Endothelial cell of umbilical vein (primary cell): ENCODE data around the gene ULK4. TPM values are rescaled to one million over a fixed set of nuclear protein-coding genes. Genes with fewer than 3 reads are reported as not detected.
"Not testable (repeated sequence)": the region's sequence is repeated elsewhere in the genome, so short reads cannot be mapped to it uniquely, and the experiment has no call there.

Source experiments
- BruUV-seq: library from RNA; stranded (reverse); fragments of 400-500 nt; replicated peaks from 2 replicates; lab custom pipeline; 2021; lab: Mats Ljungman, UMichigan
- CTCF ChIA-PET: fragments of 300-600, 350-600 bp; sonication (Branson Sonifier 250); formaldehyde crosslinking; loops from one replicate; lab custom pipeline; 2021; ENCODE audit warnings: antibody characterized with exemption, inconsistent platforms; lab: Charles Lee
- POLR2A ChIA-PET: fragments of 300-600, 350-600 bp; sonication (Branson Sonifier 250); formaldehyde crosslinking; loops from one replicate; lab custom pipeline; 2021; ENCODE audit warnings: antibody characterized with exemption, inconsistent platforms; lab: Charles Lee
- DNase-seq: peaks from one replicate; pipeline ENCODE4 v3.0.0-alpha.2; 2011; ENCODE audit warnings: low read depth, low spot score
- FAIRE-seq: peaks from 2 replicates; lab custom pipeline; 2011; peaks lifted over from hg19 to GRCh38; lab: Jason Lieb, UNC
- H2AFZ ChIP-seq: 2 replicates; pipeline ENCODE4 v1.6.0; 2012; ENCODE audit warnings: low read depth, low read length, control low read depth, inconsistent platforms
- H3K27ac ChIP-seq: 2 replicates; pipeline ENCODE4 v1.5.1; 2011; ENCODE audit warnings: low read depth, mild to moderate bottlenecking, control low read depth, low read length, moderate library complexity; ENCODE audit not compliant: insufficient read depth
- H3K27me3 ChIP-seq, 2 experiments: 2 replicates each; pipeline versions ENCODE4 v1.6.0 to v1.6.1; 2011; ENCODE audit warnings: low read length in 2 of 2, mixed read lengths in 1 of 2; ENCODE audit not compliant: control insufficient read depth in 2 of 2, insufficient read depth in 2 of 2
- H3K36me3 ChIP-seq, 2 experiments: 2 replicates in 1 of 2; 3 replicates in 1 of 2; pipeline ENCODE4 v1.5.1; 2011; ENCODE audit warnings: low read length in 2 of 2, mild to moderate bottlenecking in 1 of 2, moderate library complexity in 1 of 2; ENCODE audit not compliant: control insufficient read depth in 2 of 2, insufficient read depth in 2 of 2; ENCODE audit errors: extremely low read depth in 1 of 2
- H3K4me1 ChIP-seq: 3 replicates; pipeline ENCODE4 v1.5.1; 2011; ENCODE audit warnings: mild to moderate bottlenecking, low read length; ENCODE audit not compliant: control insufficient read depth, insufficient read depth; ENCODE audit errors: extremely low read depth
- H3K4me2 ChIP-seq: 2 replicates; pipeline ENCODE4 v1.6.1; 2011; ENCODE audit warnings: low read length, control low read depth, mixed read lengths; ENCODE audit not compliant: insufficient read depth
- H3K4me3 ChIP-seq, 3 experiments: fragments of 200-600 bp in 1 of 3; sonication (generic), shearing (Covaris generic) in 1 of 3; replicated peaks in 1 of 3; 2 replicates each; pipeline ENCODE4 v1.5.1; 2011 to 2016; ENCODE audit warnings: control low read depth in 3 of 3, low read length in 3 of 3, mild to moderate bottlenecking in 2 of 3, inconsistent platforms in 1 of 3, low read depth in 1 of 3, moderate library complexity in 1 of 3; ENCODE audit not compliant: insufficient read depth in 1 of 3
- H3K79me2 ChIP-seq: 2 replicates; pipeline ENCODE4 v1.6.0; 2012; ENCODE audit warnings: low read length, inconsistent platforms; ENCODE audit not compliant: control insufficient read depth, insufficient read depth
- H3K9ac ChIP-seq: replicated peaks from 2 replicates; pipeline ENCODE3; 2011; ENCODE audit warnings: low read length, control low read depth; ENCODE audit not compliant: insufficient read depth; ENCODE audit errors: extremely low read depth
- H3K9me1 ChIP-seq: replicated peaks from 3 replicates; pipeline ENCODE4 v1.6.0; 2011; ENCODE audit warnings: mild to moderate bottlenecking, low read length; ENCODE audit not compliant: control insufficient read depth, insufficient read depth; ENCODE audit errors: extremely low read depth
- H3K9me3 ChIP-seq: replicated peaks from 2 replicates; pipeline ENCODE4 v1.5.1; 2012; ENCODE audit warnings: low read length, inconsistent platforms; ENCODE audit not compliant: control insufficient read depth, insufficient read depth
- H4K20me1 ChIP-seq: replicated peaks from 2 replicates; pipeline ENCODE3; 2011; ENCODE audit warnings: mild to moderate bottlenecking, low read length; ENCODE audit not compliant: control insufficient read depth, insufficient read depth; ENCODE audit errors: extremely low read depth
- EZH2 ChIP-seq: IDR thresholded peaks from 2 replicates; pipeline ENCODE4 v1.6.1; 2012; ENCODE audit warnings: borderline replicate concordance, low read depth, mild to moderate bottlenecking, moderate library complexity, low read length, inconsistent platforms; ENCODE audit not compliant: severe bottlenecking
- FOS ChIP-seq: IDR thresholded peaks from 2 replicates; pipeline ENCODE4 v1.6.1; 2011; ENCODE audit warnings: mild to moderate bottlenecking, low read length, moderate library complexity, borderline replicate concordance; ENCODE audit not compliant: insufficient read depth
- GATA2 ChIP-seq: IDR thresholded peaks from 2 replicates; pipeline ENCODE4 v1.7.0; 2011; ENCODE audit warnings: low read depth, mild to moderate bottlenecking, moderate library complexity, mixed read lengths, low read length; ENCODE audit not compliant: insufficient read length, insufficient read depth
- JUN ChIP-seq: IDR thresholded peaks from 2 replicates; pipeline ENCODE4 v1.6.1; 2011; ENCODE audit warnings: borderline replicate concordance, low read depth; ENCODE audit not compliant: insufficient read length, insufficient read depth
- MYC ChIP-seq: IDR thresholded peaks from one replicate; pipeline ENCODE4 v1.6.1; 2011; ENCODE audit warnings: mild to moderate bottlenecking, low read depth, low read length
- POLR2A ChIP-seq: IDR thresholded peaks from 2 replicates; pipeline ENCODE4 v1.6.1; 2012; ENCODE audit warnings: low read depth, mild to moderate bottlenecking, control low read depth, low read length
- POLR2AphosphoS5 ChIP-seq: IDR thresholded peaks from 2 replicates; pipeline ENCODE4 v1.6.1; 2012; ENCODE audit warnings: low read depth, mild to moderate bottlenecking, control low read depth, low read length, moderate library complexity; ENCODE audit not compliant: insufficient read depth
- dilution Hi-C: fragments of 300-500 bp; cut with MboI; formaldehyde crosslinking; loops from one replicate; pipeline ENCODE4 v1.15.0; 2019; ENCODE audit warnings: low sequenced_read_pairs; ENCODE audit not compliant: extremely low pct_ligation_motif_present
- intact Hi-C: fragments of 100-400 bp; cut with micrococcal nuclease; formaldehyde crosslinking; loops from one replicate; pipeline ENCODE4 v1.10.0; 2022
- polyA plus RNA-seq, 4 experiments: library from polyadenylated mRNA; depleted of rRNA in 3 of 4; stranded (reverse) in 3 of 4; unstranded in 1 of 4; fragments of >200 nt; gene quantifications; 2 replicates each; pipeline versions ENCODE4 v1.2.1 to v1.2.3, GENCODE V29; 2011 to 2012; ENCODE audit warnings: missing spikeins in 1 of 4
- total RNA-seq: library from RNA; stranded (reverse); gene quantifications from 2 replicates; pipeline ENCODE4 v1.2.3, GENCODE V29; 2021
- TF ChIP-seq, protein P1 (sequence below): IDR thresholded peaks from 2 replicates; pipeline ENCODE4 v1.6.1; 2011; ENCODE audit not compliant: insufficient read depth, insufficient read length
- TF ChIP-seq, protein P2 (sequence below), 2 donors: IDR thresholded peaks; 1 replicate in 1 of 2; 2 replicates in 1 of 2; pipeline ENCODE4 v1.5.1; 2011; ENCODE audit warnings: low read length in 2 of 2, mild to moderate bottlenecking in 2 of 2, moderate library complexity in 2 of 2, control low read depth in 1 of 2, inconsistent platforms in 1 of 2, low read depth in 1 of 2; ENCODE audit not compliant: insufficient read depth in 1 of 2; ENCODE audit errors: extremely low read depth in 1 of 2

Gene ULK4
- total and polyA plus RNA-seq, 2 donors (not counting 3 experiments of a cell fraction or from before 2014, with no cell fraction given): 3.3 to 16.0 TPM

DNA sequence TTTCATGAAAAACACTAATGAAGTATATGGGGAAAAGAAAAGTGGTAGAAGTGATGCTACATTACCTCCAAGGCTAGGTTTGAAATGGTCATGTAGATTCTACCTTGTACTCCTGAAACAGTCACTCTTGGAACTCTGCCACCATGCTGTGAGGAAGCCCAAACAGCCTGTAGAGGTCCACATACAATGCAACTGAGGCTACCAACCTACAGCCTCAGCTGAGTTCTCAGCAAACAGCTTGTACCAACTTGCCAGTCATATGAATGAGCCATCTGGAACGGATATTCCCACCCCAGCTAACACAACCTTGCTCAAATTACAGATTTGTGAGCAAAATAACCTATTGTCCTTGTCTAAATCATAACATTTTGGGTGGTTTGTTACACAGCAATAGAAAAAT, 193.5 kb downstream of the ULK4 start:
- H3K36me3 ChIP-seq: no peaks in the 10 kb centered on the region
- no TSS peak for BruUV-seq
- H3K4me2 ChIP-seq: no peak overlapping the region
- intact Hi-C loops (no loop called here), dilution Hi-C loops (no loop called here)
- no peak overlapping the region for H3K27ac ChIP-seq
- DNase-seq (no peak), FAIRE-seq (no peak)
- H3K4me1 ChIP-seq: no peaks in the 10 kb centered on the region
- TF ChIP-seq, protein P1, sequence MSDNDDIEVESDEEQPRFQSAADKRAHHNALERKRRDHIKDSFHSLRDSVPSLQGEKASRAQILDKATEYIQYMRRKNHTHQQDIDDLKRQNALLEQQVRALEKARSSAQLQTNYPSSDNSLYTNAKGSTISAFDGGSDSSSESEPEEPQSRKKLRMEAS: no peak
- TF ChIP-seq POLR2AphosphoS5 (no peak), MYC (no peak), FOS (no peak), POLR2A (no peak), JUN (no peak), GATA2 (no peak), EZH2 (no peak)
- TF ChIP-seq, protein P2, sequence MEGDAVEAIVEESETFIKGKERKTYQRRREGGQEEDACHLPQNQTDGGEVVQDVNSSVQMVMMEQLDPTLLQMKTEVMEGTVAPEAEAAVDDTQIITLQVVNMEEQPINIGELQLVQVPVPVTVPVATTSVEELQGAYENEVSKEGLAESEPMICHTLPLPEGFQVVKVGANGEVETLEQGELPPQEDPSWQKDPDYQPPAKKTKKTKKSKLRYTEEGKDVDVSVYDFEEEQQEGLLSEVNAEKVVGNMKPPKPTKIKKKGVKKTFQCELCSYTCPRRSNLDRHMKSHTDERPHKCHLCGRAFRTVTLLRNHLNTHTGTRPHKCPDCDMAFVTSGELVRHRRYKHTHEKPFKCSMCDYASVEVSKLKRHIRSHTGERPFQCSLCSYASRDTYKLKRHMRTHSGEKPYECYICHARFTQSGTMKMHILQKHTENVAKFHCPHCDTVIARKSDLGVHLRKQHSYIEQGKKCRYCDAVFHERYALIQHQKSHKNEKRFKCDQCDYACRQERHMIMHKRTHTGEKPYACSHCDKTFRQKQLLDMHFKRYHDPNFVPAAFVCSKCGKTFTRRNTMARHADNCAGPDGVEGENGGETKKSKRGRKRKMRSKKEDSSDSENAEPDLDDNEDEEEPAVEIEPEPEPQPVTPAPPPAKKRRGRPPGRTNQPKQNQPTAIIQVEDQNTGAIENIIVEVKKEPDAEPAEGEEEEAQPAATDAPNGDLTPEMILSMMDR (IDR thresholded peaks at IDR 0.05; ENCODE audit: extremely low read depth in 1 of 2, insufficient read depth in 1 of 2, low read depth in 1 of 2, low read length in 2 of 2): no peak
- no peaks in the 10 kb centered on the region for H3K27me3 ChIP-seq
- H3K79me2 ChIP-seq: no peaks in the 10 kb centered on the region
- H3K9me1 ChIP-seq: no peaks in the 10 kb centered on the region
- H4K20me1 ChIP-seq: no peaks in the 10 kb centered on the region
- no peak overlapping the region for H3K9ac ChIP-seq
- ChIA-PET CTCF (no interaction called here), POLR2A (no interaction called here)
- no peaks in the 10 kb centered on the region for H3K9me3 ChIP-seq
- H3K4me3 ChIP-seq: no peak overlapping the region
- no peak overlapping the region for H2AFZ ChIP-seq

DNA sequence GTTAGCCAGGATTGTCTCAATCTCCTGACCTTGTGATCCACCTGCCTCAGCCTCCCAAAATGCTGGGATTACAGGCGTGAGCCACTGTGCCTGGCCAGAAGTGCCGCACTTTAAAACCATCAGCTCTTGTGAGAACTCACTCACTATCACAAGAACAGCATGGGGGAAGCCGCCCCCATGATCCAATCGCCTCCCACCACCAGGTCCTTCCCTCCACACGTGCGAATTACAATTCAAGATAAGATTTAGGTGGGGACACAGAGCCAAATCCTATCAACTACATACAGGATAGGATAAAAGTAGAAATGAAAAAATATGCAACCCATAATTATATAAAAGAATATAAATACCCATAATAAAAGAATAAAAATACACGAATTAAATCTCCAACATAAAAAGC, 199.0 kb downstream of the ULK4 start:
- H3K9me3 ChIP-seq, H3K79me2 ChIP-seq, H3K4me2 ChIP-seq, POLR2A ChIA-PET, dilution Hi-C loops, H3K4me1 ChIP-seq, H3K36me3 ChIP-seq, FAIRE-seq, H3K9ac ChIP-seq, H3K27me3 ChIP-seq, H3K9me1 ChIP-seq, DNase-seq, H4K20me1 ChIP-seq, H2AFZ ChIP-seq, H3K27ac ChIP-seq, BruUV-seq, H3K4me3 ChIP-seq, intact Hi-C loops: not testable (repeated sequence)
- CTCF ChIA-PET: interaction anchor here (0.7 kb wide), 1 partner anchor 26 kb away, joined by 3 read pairs; no protein-coding TSS in a partner anchor
